Hematopoietic multipotent progenitor cell (in vitro differentiated cells): ENCODE measurements around the gene PPP1R8. TPM values are rescaled to one million over a fixed set of nuclear protein-coding genes. Genes with fewer than 3 reads are reported as not detected.
"Not testable (repeated sequence)": the region's sequence is repeated elsewhere in the genome, so short reads cannot be mapped to it uniquely, and the experiment has no call there.

Experiments
- DNase-seq, 3 donors: peaks; one replicate each; pipeline ENCODE4 v3.0.0-alpha.2; 2011 to 2015; ENCODE audit warnings: low read depth in 2 of 3, low spot score in 2 of 3
- total RNA-seq: library from RNA; depleted of rRNA; stranded (reverse); fragments of >200 nt; gene quantifications from one replicate; pipeline ENCODE4 v1.2.3, GENCODE V29; 2012

Gene PPP1R8
- 37.4 TPM for total RNA-seq

DNA sequence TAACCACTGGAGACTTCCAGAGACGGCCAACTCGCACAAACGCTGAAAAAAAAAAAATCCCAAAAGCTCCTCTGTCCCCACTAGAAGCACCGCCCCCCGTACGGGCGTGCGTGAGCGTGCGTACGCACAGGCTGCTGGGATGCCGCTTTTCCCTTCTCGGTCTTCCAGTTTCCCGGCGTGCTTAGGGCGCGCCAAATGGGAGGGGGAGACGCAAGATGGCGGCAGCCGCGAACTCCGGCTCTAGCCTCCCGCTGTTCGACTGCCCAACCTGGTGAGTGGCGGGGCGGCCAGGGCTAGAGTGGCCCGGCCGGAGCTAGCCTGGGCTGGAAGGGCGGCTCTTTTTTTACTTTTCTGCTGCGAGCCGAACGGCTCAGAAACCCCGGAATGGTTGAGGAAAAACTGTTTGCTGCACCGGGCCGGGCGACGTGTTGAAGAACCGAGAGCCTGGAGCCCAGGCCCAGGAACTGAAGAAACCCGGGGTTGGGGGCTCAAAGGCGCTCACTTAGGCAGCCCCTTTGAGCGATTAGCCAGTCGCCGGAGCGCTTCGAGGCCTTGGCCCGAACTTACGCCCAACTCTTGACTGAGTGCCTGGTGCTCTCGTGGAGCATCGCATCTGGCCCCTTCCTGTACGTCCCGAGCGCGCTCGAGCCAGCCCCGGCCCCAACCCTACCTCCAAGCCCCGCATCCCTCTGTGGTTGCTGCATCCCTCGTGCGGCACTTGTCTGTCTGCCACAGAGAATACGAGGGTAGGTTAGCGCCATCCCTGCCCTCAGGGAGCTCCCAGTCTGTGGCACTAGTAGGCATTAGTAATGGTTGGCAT is at the start of gene PPP1R8:
TSS of gene PPP1R8 (plus strand) at position 162 of the 820 bp plus-strand sequence. CDS start at position 216, 54 bp downstream.
- DNase-seq, result peak; percentile 70 to 95 (median 94)

DNA sequence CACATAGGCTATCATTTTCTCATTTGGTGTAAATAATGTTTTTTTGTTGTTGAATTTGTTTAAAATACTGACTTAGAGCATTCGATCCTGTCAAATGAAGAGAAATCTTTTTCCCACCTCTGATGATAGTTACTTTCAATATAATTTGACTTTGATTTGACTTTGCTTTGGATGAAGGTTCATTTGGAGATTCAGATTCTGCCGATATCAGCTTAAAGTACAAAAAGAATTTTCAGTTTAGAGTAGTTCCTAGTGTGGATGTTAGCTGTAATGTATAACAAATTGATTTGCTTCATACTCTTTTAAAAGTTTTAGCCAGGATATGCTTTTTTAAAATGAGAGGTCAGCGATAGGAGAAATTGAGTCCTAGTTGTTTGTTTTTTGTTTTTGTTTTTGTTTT is 47.6 kb upstream of the PPP1R8 start:
- DNase-seq, result no peak

DNA sequence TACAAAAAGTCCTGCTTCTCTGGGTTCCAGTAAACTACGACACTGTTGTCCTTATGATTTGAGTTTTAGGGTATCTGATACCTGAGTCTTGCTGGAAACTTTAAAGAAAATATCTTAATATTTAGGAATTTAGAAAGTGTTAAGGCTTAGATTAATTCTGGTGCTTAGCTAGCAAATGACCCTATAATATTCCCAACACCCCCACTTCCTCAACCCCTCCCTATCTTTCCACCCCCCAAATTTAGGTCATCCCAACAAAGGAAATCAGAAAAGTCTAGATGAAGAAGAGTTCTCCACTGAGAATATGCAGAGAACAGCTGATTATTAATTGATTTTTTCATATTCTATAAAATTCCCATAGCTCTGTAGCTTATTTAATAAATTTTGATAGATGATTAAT is 45.9 kb upstream of the PPP1R8 start:
- DNase-seq, result no peak

DNA sequence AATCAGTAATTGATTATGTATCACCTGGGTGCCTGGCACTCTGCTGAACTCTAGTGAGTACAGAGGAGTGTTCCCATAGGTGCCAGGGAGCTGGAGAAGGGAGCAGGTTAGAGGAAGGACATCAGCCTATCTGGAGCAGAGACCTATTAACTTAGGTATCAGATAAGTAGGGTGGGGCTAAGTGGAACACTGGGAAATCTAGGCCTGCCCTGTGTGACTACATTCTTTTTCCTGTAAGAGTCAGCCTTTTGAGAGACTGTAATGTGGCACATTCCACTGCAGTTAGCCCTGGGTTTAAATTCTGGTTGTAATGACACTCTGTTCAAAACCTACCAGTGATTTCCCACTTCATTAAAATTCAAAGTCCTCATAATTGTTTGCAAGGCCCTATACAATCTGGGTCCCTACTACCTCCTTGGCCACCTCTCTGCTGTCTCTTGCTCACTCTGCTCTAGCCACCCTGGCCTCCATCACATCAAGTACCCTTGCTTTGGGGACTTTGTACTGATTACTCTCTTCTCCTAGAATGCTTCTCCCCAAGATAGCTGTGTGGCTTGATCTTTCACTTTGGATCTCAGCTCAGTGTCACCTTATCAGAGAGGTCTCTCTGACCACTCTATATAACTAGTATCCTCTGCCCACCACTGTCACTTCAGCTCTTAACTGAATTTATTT is 44.7 kb upstream of the PPP1R8 start:
- DNase-seq, result no peak

DNA sequence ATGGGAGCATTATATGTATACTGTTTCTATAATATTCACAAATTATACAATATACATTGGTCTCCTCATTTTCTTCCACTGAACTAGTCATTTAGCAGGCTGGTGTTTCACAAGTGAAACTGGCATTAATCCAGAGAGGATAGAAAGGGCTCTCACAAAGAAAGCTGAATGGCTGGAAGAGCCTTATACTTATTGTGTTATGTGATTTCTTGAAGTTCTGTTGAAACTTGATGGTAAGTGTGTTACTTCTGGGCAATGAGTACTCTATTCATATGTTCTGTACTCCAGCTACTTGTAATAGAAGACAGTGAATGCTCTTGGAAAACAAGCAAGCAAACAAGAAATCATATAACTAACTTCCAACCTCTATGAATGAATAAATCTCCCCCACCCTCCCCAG is 42.7 kb upstream of the PPP1R8 start:
- no peak for DNase-seq

DNA sequence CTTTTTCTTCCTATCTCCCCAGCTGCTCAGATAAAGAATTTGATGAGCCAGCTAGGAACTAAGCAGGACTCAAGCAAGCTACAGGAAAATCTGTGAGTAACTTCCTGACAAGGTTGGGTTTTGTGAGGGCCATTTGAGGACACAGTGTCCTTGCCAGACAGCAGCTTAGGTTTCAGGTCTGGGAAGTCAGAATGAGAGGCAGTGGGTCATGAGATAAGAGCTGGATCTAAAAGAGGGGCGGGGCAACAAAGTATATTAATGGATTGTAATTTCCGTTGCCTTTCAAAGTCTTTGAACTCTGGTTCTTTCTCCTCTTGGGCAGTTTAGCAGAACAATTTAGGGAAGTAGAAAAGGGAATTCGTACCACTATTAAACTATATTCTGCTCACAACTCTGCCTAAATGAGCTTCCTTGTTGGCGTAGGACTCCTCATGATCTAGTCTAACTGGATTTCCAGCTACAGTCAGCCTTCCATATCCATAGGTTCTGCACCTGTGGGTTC is 41.0 kb upstream of the PPP1R8 start:
- DNase-seq, result peak in 2 of 3 donors; percentile 39 to 53

DNA sequence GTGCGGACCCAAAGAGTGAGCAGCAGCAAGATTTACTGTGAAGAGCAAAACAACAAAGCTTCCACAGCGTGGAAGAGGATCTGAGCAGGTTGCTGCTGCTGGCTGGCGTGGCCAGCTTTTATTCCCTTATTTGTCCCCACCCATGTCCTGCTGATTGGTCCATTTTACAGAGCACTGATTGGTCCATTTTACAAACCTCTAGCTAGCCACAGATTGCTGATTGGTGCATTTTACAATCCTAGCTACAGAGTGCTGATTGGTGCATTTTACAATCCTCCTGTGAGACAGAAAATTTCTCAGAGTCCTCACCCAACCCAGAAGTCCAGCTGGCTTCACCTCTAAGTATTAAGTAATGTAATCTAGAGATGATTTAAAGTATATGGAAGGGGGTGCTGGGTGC is 40.3 kb upstream of the PPP1R8 start:
- not testable (repeated sequence) for DNase-seq

DNA sequence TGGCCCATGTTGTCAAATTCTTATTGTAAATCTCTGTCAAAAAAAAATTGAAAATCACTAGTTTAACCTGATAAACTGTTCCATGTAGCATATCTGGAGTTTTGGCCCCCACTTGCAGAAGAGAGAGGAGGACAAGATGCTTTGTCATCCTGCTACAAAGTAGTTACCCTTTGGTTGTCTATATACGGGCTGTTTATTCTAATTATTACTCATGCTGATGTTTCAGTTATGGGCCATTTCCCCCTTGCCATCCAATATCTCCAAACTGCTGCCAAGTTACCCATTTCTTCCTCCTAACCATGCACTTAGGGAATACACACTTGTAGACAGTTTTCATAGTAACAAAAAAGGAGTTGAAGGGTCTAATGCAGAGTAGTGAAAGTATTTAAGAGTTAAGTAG is 35.0 kb upstream of the PPP1R8 start:
- DNase-seq, result no peak

DNA sequence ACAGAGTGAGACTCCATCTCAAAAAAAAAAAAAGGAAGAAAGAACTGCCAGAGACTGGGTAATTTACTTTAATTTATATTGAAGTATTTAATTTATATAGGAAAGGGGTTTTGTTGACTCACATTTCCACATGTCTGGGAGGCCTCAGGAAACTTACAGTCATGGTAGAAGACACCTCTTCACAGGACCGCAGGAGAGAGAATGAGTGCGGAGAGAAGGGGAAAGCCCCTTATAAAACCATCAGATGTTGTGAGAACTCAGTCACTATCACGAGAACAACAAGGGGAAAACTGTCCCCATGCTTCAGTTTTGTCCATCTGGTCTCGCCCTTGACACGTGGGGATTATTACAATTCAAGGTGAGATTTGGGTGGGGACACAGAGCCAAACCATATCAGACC is 25.8 kb upstream of the PPP1R8 start:
- no peak for DNase-seq

DNA sequence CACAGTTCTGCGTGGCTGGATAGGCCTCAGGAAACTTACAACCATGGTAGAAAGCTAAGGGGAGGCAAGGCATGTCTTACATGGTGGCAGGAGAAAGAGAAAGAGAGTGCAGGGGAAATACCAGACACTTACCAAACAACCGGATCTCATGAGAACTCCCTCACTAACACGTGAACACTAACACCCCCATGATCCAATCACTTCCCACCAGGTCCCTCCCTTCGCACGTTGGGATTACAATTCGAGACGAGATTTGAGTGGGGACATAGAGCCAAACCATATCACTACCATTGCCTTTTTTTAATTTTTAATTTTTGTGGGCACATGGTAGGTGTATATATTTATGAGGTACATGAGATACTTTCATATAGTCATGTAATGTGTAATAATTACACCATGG is 23.8 kb upstream of the PPP1R8 start:
- DNase-seq, result no peak

DNA sequence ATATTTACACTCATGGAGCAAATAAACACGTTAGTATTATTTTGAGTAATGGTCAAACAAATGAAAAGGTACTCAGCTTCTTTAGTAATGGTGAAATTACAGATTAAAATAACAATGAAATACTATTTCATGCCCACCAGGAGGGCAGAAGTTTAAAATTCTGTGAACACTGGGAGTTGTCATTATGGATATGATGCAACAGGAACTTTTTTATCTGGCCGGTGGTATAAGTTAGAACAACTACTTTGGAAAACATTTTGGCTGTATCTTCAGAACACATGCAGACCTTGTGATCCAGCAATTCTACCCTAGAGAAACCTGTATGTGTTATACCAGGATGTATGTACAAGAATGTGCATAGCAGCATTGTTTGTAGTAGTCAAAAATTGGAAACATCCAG is 23.2 kb upstream of the PPP1R8 start:
- DNase-seq, result no peak

DNA sequence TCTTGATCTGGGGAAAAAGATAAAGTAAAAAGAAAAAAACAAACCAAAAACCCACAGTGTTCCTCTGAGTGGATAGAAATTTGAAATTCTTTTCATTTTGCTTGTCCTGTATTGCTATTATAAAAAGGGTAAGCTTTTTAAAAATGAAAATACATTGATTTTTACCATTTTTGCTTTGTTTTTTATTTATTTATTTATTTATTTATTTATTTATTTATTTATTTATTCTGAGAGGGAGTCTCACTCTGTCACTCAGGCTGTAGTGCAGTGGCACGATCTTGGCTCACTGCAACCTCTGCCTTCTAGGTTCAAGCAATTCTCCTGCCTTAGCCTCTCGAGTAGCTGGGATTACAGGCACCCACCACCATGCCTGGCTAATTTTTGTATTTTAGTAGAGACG is 22.5 kb upstream of the PPP1R8 start:
- not testable (repeated sequence) for DNase-seq

DNA sequence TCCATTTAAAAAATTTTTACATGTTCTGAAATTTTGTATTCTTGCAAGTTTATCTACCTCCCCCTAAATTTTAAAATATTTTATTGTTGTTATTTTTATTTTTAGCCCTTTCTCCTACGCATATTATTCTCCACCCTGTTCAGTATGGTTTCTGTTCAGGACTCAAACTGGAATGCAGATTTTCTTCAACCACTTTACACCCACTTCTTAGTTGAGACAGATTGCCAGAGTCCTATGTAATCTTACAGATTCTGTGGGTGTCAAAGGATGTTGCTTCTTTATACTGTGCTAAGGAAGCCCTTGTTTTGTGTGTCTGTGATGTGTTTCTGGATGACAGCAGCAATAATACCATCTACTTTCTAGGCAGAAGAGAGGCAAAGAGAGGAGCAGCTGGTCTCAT is 20.7 kb upstream of the PPP1R8 start:
- no peak for DNase-seq

DNA sequence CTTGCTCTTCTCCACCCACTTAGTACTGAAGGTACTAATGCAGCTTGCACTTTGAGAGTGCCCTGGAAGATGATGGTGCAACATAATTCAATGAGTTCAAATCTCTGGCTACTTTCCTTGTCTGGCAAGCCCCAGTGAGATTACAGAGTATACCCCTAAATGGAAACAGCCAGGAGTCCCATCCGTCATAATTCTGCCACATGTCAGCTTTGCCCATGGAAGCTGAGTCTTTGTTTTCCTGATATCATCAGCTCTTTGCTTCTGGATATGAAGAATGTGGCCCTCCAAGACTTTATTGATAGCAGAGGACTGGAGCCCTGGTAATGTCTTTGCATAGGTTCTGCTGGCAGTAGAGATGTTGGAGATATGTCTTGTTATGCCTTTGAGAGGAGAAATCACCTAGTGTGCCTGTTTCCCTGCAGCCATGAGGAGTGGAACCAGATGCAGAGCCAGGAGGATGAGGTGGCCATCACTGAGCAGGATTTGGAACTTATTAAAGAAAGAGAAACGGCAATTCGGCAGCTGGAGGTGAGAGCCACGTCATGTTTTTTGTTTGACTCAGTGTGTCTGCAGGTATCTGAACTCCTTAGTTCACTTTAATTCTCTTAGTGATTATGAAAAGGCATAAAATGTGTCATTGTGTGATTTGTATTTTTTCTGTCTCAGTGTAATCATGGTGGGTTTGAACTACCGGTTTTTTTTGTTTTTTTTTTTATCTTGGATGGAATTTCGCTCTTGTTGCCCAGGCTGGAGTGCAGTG is 18.7 kb upstream of the PPP1R8 start:
- DNase-seq, result no peak

DNA sequence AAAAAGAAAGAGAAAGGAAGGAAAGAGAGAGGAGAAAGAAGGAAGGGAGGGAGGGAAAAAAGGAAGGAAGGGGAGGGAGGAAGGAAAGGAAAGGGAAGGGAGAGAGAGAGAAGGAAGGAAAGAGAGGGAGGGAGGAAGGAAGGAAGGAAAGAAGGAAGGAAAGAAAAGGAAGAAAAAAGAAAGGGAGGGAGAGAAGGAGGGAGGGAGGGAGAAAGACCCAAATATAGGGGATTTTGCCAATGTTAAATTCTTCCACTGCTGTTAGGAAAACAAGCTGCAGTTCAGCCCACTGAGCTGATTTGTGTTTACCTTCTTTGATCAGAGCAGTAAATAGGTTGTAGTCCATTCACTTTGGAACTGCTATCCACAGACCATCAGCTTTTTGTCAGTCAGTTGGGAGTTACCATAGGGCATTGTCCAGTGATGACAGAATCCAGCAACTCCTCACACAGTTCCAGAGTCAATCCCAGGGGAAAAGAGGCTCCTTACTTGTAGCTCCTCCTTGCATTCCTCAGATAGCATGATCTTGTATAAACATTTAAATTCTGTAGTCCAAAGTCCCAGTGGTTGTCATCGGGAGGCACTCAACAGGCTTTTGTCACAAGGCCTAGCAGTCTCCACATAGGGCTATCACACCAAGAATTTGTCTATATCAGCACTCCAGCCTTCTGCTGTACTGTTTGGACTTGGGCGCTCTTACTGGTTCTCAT is 13.5 kb upstream of the PPP1R8 start:
- no peak for DNase-seq

DNA sequence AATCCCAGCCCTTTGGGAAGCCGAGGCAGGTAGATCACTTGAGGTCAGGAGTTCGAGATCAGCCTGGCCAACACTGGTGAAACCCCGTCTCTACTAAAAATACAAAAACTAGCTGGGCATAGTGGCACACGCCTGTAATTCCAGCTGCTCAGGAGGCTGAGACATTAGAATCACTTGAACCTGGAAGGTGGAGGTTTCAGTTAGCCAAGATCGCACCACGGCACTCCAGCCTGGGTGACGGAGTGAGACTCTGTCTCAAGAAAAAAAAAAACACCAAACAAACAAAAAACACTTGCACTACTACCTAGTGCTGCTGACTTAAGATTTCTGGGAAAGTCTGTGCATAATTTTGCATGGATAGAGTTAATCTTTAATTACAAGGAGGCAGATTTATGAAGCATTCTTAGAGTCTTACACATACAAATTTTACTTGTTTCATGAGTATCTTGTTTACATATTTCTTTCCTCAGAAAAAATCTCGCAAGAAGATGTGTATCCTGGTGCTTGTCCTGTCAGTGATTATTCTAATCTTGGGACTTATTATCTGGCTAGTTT is 8.7 kb upstream of the PPP1R8 start:
- DNase-seq, result no peak

DNA sequence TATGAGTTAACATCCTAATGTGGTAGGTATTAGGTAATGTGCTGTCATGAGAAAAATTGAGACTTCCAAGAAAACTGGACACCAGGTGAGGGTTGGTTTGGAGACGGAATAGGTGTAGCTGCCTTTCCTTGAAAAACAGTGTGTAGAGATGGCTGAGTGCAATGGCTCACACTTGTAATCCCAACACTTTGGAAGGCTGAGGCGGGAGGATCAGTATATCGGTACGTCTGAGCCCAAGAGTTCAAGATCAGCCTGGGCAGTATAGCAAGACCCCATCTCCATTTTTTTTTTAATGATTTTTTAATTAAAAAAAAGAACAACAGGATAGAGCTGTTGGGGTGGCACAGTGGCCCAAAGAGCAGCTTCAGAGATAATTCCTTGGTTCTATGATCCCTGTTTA is 6.8 kb upstream of the PPP1R8 start:
- DNase-seq, result no peak

DNA sequence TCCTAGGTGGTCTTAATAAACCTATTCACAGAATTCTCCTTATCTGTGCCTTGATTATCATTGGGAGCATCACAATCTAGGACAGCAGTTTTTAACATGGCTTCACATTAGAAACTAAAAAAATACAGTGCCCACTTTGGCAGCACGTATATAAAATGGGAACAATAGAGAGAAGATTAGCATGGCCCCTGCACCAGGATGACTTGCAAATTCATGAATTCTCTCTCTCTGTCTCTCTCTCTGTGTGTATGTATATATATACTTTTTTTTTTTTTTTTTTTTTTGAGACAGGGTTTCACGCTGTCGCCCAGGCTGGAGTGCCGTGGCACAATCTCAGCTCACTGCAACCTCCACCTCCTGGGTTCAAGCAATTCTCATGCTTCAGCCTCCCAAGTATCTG is 6.2 kb upstream of the PPP1R8 start:
- no peak for DNase-seq

DNA sequence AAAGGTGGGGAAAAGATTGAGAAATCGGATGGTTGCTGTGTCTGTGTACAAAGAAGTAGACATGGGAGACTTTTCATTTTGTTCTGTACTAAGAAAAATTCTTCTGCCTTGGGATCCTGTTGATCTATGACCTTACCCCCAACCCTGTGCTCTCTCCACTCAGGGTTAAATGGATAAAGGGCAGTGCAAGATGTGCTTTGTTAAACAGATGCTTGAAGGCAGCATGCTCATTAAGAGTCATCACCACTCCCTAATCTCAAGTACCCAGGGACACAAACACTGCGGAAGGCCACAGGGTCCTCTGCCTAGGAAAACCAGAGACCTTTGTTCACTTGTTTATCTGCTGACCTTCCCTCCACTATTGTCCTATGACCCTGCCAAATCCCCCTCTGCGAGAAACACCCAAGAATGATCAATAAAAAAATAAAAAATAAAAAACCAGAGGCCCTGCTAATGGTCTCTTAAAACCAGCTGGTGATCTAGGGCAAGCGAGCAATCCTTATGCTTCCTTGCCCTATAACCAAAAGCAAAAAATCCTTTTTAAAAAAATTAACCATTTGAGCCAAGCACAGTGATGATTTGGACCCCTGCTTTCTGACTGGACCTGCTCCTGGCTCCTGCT is 1.1 kb upstream of the PPP1R8 start:
- not testable (repeated sequence) for DNase-seq
